ENCODE measurements around the gene ABHD13.

GRCh38 chr13:108200781-108201398 is 17.3 kb upstream of the ABHD13 start:
- TF ChIP-seq CTCF (IDR thresholded peaks at IDR 0.05; ENCODE audit: low read length) (no peak), EZH2phosphoT487 (IDR thresholded peaks at IDR 0.05; ENCODE audit: low read length) (no peak), EZH2 (optimal IDR thresholded peaks at IDR 0.05; ENCODE audit: low read depth, low read length) (no peak)

All from MM.1S (cell line).